Chondrocyte (in vitro differentiated cells): ENCODE results near the gene ARHGAP1. TPM values are rescaled to one million over a fixed set of nuclear protein-coding genes. Genes with fewer than 3 reads are reported as not detected.

Experiments
- DNase-seq: peaks from one replicate; pipeline ENCODE4 v3.0.0; 2021; ENCODE audit warnings: mixed read lengths, low spot score
- H3K27ac Mint-ChIP-seq: one replicate; pipeline ENCODE4 v1.8.0; 2021; ENCODE audit warnings: mild to moderate bottlenecking, moderate library complexity, mixed read lengths; ENCODE audit not compliant: unreplicated experiment
- H3K27me3 Mint-ChIP-seq: 2 replicates; pipeline ENCODE4 v1.8.0; 2021; ENCODE audit warnings: low read depth, mixed read lengths
- H3K36me3 Mint-ChIP-seq: 2 replicates; pipeline ENCODE4 v1.8.0; 2021; ENCODE audit warnings: low read depth, mixed read lengths
- H3K4me1 Mint-ChIP-seq: 2 replicates; pipeline ENCODE4 v1.8.0; 2021; ENCODE audit warnings: low read depth, mild to moderate bottlenecking, mixed read lengths
- H3K4me3 Mint-ChIP-seq: one replicate; pipeline ENCODE4 v1.8.0; 2021; ENCODE audit warnings: mild to moderate bottlenecking, moderate library complexity, mixed read lengths; ENCODE audit not compliant: unreplicated experiment
- H3K9me3 Mint-ChIP-seq: 2 replicates; pipeline ENCODE4 v1.8.0; 2021; ENCODE audit warnings: low read depth, mixed read lengths
- total RNA-seq: library from RNA; stranded (reverse); gene quantifications from 3 replicates; pipeline ENCODE4 v1.2.1, GENCODE V29; 2021
- TF ChIP-seq, protein P1 (sequence below): fragments of 200-600 bp; sonication (generic); IDR thresholded peaks from 2 replicates; pipeline ENCODE4 v1.5.0; 2021; ENCODE audit warnings: antibody characterized with exemption, mild to moderate bottlenecking, moderate library complexity

Gene ARHGAP1
- total RNA-seq, 1 donor from 2014 or later = 163 TPM

DNA sequence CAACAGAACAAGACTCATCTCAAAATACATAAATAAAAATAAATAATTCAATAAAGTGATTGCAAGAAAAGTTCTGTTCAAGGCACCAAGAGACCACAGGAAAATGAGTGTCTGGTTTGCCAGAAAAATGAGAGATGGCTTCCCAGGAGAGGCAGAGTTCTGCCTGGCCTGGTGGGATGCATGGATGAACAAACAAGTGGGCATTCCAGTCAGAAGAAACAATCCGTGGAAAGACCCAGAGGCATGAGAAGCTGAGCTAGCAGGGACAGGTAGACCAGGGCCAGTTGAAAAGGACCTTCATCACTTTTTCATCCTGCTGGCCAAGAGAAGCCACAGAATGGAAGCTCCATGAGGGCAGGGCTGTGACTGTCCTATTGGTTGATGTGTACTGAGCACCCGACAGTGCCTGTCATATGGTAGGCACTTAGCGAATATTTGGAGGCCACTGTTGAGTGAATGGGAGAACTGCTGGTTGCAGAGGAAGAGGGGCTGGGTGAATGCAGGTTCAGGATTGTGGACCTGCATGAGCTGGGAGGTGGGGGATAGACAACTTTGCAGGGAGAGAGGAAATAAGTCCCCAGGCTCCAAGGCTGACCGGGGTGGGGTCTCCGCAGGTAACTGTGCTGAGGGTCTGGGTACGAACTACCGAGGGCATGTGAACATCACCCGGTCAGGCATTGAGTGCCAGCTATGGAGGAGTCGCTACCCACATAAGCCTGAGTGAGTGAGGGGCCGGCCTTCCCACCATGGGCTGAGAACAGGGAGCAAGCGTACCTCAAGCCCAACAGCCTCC is 22.3 kb upstream of the ARHGAP1 start:
- H3K36me3 Mint-ChIP-seq = no peaks in the 10 kb centered on the region
- DNase-seq = no peak
- H3K27me3 Mint-ChIP-seq = no peaks in the 10 kb centered on the region

DNA sequence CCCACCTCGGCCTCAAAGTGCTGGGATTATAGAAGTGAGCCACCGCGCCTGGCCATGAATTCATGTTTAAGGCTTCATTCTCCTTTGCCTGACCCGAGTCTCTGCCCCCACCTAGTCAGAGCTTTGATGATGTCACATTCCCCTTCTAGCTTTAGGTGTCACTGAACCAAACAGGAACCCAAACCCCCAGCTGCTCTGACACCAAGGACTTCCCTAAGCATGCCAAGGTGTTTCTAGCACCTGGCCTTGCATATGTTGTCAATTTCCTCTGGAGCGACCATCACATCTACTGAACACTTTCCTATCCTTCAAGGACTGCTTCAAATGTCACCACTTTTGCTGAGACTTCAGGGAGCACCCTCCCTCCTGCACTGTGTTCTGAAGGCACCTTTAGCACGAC is 20.9 kb upstream of the ARHGAP1 start:
- Mint-ChIP-seq H3K36me3 (no peaks in the 10 kb centered on the region), H3K4me3 (no peak overlapping the region), H3K27ac (no peak overlapping the region), H3K9me3 (no peaks in the 10 kb centered on the region), H3K27me3 (no peaks in the 10 kb centered on the region), H3K4me1 (peaks cover 22% of the 10 kb centered on the region)
- TF ChIP-seq, protein P1, sequence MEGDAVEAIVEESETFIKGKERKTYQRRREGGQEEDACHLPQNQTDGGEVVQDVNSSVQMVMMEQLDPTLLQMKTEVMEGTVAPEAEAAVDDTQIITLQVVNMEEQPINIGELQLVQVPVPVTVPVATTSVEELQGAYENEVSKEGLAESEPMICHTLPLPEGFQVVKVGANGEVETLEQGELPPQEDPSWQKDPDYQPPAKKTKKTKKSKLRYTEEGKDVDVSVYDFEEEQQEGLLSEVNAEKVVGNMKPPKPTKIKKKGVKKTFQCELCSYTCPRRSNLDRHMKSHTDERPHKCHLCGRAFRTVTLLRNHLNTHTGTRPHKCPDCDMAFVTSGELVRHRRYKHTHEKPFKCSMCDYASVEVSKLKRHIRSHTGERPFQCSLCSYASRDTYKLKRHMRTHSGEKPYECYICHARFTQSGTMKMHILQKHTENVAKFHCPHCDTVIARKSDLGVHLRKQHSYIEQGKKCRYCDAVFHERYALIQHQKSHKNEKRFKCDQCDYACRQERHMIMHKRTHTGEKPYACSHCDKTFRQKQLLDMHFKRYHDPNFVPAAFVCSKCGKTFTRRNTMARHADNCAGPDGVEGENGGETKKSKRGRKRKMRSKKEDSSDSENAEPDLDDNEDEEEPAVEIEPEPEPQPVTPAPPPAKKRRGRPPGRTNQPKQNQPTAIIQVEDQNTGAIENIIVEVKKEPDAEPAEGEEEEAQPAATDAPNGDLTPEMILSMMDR = no peak
- DNase-seq = no peak

More for the DNA sequence above, 22.3 kb upstream of the ARHGAP1 start:
- H3K4me3 Mint-ChIP-seq = no peak overlapping the region
- no peak overlapping the region for H3K27ac Mint-ChIP-seq
- H3K4me1 Mint-ChIP-seq = peaks cover 22% of the 10 kb centered on the region
- H3K9me3 Mint-ChIP-seq = no peaks in the 10 kb centered on the region
- TF ChIP-seq, protein P1 = no peak

DNA sequence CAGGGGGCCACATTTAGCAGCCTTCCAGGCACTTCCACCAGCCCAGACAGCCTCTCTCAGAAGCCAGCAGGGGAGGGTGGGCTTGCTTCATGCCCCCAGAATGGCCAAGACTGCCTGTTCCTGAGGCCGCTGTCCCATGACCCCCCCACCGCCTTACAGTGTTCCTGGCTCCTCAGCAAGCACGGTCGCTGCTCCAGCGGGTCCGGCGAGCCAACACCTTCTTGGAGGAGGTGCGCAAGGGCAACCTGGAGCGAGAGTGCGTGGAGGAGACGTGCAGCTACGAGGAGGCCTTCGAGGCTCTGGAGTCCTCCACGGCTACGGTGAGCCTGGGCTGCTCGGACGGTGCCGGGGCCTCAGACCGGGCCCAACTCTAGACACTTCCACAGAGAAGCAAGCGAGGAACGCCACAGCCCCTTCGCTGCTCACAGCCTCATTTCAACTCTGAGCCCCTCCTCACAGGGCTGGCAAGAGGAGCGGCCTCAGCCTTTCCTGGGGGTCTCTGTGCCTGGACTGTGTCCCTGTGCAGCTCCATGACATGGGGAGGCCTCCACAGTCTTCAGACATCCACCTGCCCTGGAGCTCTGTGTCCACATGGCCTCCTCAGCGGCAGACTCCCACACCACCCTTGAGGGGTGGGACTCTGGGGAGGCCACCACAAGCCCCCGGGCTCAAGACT is 19.3 kb upstream of the ARHGAP1 start:
- no peak for DNase-seq
- Mint-ChIP-seq H3K4me1 (peaks cover 35% of the 10 kb centered on the region), H3K9me3 (no peaks in the 10 kb centered on the region), H3K27me3 (no peaks in the 10 kb centered on the region), H3K36me3 (no peaks in the 10 kb centered on the region), H3K27ac (no peak overlapping the region), H3K4me3 (no peak overlapping the region)
- TF ChIP-seq, protein P1 = no peak

DNA sequence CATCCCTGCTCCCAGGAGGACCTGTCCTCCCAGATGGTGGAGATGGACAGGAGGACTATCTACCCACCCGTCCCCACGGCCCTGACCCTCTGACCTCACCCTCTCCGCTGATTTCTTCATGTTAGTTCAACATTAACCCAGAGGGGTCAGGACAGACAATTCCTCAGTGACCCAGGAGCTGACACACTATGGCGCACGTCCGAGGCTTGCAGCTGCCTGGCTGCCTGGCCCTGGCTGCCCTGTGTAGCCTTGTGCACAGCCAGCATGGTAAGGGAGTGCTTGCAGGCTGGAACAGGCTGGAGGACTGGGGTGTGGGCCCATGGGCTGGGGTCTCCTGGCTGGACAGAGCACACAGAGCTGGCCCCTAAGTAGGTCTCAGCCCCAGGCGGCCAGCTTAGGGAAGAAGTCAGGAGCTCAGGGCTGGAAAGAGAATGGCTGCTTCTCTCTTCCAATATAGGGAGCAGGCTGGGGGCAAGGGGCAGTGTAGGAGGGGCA is 18.7 kb upstream of the ARHGAP1 start, which contains the start of gene F2:
F2 (plus strand) TSS at position 166 of the 495 bp plus-strand sequence; CDS start at position 189, 23 bp downstream.
- Mint-ChIP-seq H3K4me1 (peaks cover 38% of the 10 kb centered on the region), H3K36me3 (no peaks in the 10 kb centered on the region), H3K27ac (no peak within 1 kb of the TSS), H3K27me3 (no peaks in the 10 kb centered on the region), H3K4me3 (no peak within 1 kb of the TSS), H3K9me3 (no peaks in the 10 kb centered on the region)
- TF ChIP-seq, protein P1 = no peak
- DNase-seq = no peak
